Endodermal cell (in vitro differentiated cells): Measurements from ENCODE around the gene EIF2AK2. TPM values are rescaled to one million over a fixed set of nuclear protein-coding genes. Genes with fewer than 3 reads are reported as not detected.

Source experiments
- DNase-seq: peaks from one replicate; pipeline ENCODE4 v3.0.0-alpha.2; 2017
- H3K27ac ChIP-seq: 2 replicates; pipeline ENCODE4 v1.5.1; 2013; ENCODE audit warnings: mild to moderate bottlenecking, low read depth, low read length, moderate library complexity
- H3K27me3 ChIP-seq: 2 replicates; pipeline ENCODE4 v1.6.1; 2013; ENCODE audit warnings: mild to moderate bottlenecking, low read length, moderate library complexity; ENCODE audit not compliant: insufficient read depth, control insufficient read depth, poor library complexity, severe bottlenecking
- H3K36me3 ChIP-seq: 2 replicates; pipeline ENCODE4 v1.7.0; 2013; ENCODE audit warnings: mild to moderate bottlenecking, low read length, moderate library complexity; ENCODE audit not compliant: control insufficient read depth, insufficient read depth
- H3K4me1 ChIP-seq: one replicate; pipeline ENCODE4 v1.7.0; 2013; ENCODE audit warnings: low read length; ENCODE audit not compliant: control insufficient read depth, insufficient read depth
- H3K4me3 ChIP-seq: 2 replicates; pipeline ENCODE4 v1.5.1; 2013; ENCODE audit warnings: mild to moderate bottlenecking, low read length, moderate library complexity
- H3K9ac ChIP-seq: 2 replicates; pipeline ENCODE4 v1.6.1; 2013; ENCODE audit warnings: mild to moderate bottlenecking, low read length, moderate library complexity; ENCODE audit not compliant: poor library complexity, severe bottlenecking; ENCODE audit errors: extremely low read depth
- H3K9me3 ChIP-seq: 2 replicates; pipeline ENCODE4 v1.6.1; 2013; ENCODE audit warnings: mild to moderate bottlenecking, low read length, moderate library complexity; ENCODE audit not compliant: control insufficient read depth
- H3K27ac Mint-ChIP-seq: 2 replicates; pipeline ENCODE4 v1.8.0; 2020; ENCODE audit warnings: mixed read lengths
- H3K27me3 Mint-ChIP-seq: 2 replicates; pipeline ENCODE4 v1.8.0; 2021; ENCODE audit warnings: mild to moderate bottlenecking, mixed read lengths; ENCODE audit not compliant: insufficient read depth
- H3K36me3 Mint-ChIP-seq: 2 replicates; pipeline ENCODE4 v1.8.0; 2020; ENCODE audit warnings: low read depth, mixed read lengths
- H3K4me1 Mint-ChIP-seq: 2 replicates; pipeline ENCODE4 v1.8.0; 2020; ENCODE audit warnings: mixed read lengths
- H3K4me3 Mint-ChIP-seq: 2 replicates; pipeline ENCODE4 v1.8.0; 2020; ENCODE audit warnings: mild to moderate bottlenecking, moderate library complexity, mixed read lengths
- H3K9me3 Mint-ChIP-seq: 2 replicates; pipeline ENCODE4 v1.8.0; 2020; ENCODE audit warnings: mild to moderate bottlenecking, mixed read lengths
- CTCF ChIP-seq: fragments of 200-600 bp; sonication (generic); conservative IDR thresholded peaks from 2 replicates; pipeline ENCODE4 v1.5.0; 2021; ENCODE audit warnings: antibody characterized with exemption, mild to moderate bottlenecking
- WGBS, 2 experiments: methylation state at CpG; one replicate each; pipeline versions ENCODE4 v1.1.5 to v1.1.7; 2013; ENCODE audit warnings: missing lambda C conversion rate in 2 of 2, mixed read lengths in 1 of 2; ENCODE audit not compliant: insufficient coverage in 1 of 2, insufficient read length in 1 of 2; 5-methylcytosine and 5-hydroxymethylcytosine counted together
- total RNA-seq, 2 donors: library from RNA; stranded (reverse); fragmentation: NEBNext Ultra II Directional in 1 of 2; extraction: Animal tissue kit (Norgen Biotek cat#: 25700) in 1 of 2; gene quantifications; 2 replicates in 1 of 2; 3 replicates in 1 of 2; pipeline ENCODE4 v1.2.1, GENCODE V29; 2021

EIF2AK2 gene
- total RNA-seq, 2 donors from 2014 or later = 35.4 to 41.2 TPM

DNA sequence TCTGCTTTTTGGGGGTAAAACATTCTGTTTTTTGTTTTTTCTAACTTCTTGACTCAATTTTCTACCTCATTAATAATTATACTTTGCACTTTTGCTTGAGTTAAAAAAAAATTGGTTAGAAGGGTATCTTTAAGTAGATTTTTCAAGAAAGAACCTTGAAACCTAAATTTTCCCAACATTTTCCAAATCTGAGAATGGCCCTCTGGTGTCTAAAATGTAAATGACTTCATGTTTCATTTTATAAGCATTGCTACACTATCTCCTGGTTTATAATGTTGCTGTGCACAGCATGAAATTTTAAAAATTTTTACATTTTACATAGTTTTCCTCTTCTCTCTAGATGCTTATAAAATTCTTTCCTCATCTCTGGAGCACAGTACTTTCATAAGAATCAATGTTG is 14.2 kb downstream of the EIF2AK2 start:
- Mint-ChIP-seq H3K4me3 (no peak overlapping the region), H3K36me3 (peaks cover 52% of the 10 kb centered on the region), H3K9me3 (no peaks in the 10 kb centered on the region), H3K4me1 (no peaks in the 10 kb centered on the region), H3K27ac (no peak overlapping the region), H3K27me3 (no peaks in the 10 kb centered on the region)
- peak; percentile 49 for TF ChIP-seq CTCF
- Histone ChIP-seq H3K4me1 (no peaks in the 10 kb centered on the region), H3K4me3 (no peak overlapping the region), H3K36me3 (peaks cover 64% of the 10 kb centered on the region), H3K9me3 (no peaks in the 10 kb centered on the region), H3K27ac (no peak overlapping the region), H3K27me3 (no peaks in the 10 kb centered on the region), H3K9ac (no peak overlapping the region)
- no peak for DNase-seq

DNA sequence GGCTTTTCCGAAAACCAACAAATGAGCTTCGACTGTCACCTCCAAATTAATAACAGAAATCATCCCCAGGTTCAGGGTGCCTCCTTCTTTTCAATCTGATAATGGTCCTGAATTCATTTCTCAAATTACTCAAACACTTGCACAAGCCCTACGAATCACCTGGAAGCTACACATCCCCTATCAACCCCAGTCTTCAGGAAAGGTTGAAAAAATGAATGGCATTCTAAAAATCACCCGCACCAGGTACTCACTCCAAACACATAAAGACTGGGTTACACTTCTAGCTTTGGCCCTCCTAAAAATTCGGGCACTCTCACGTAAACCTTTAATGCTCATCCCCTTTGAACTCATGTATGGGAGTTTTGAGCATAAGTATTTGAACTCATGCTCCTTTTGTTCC is 23.9 kb downstream of the EIF2AK2 start:
- H3K9ac ChIP-seq = no peak overlapping the region
- H3K4me3 Mint-ChIP-seq = no peak overlapping the region
- H3K9me3 ChIP-seq = peaks cover 15% of the 10 kb centered on the region
- no peak for TF ChIP-seq CTCF
- H3K9me3 Mint-ChIP-seq = no peaks in the 10 kb centered on the region
- no peak overlapping the region for H3K4me3 ChIP-seq
- no peak for DNase-seq
- peaks cover 52% of the 10 kb centered on the region for H3K36me3 Mint-ChIP-seq
- WGBS, 2 experiments = 94 to 100% methylated on average over 2 to 6 of the region's 6 CpGs
- H3K4me1 ChIP-seq = no peaks in the 10 kb centered on the region
- no peak overlapping the region for H3K27ac ChIP-seq
- no peak overlapping the region for H3K27ac Mint-ChIP-seq
- no peaks in the 10 kb centered on the region for H3K27me3 ChIP-seq
- H3K4me1 Mint-ChIP-seq = peaks cover 2% of the 10 kb centered on the region
- no peaks in the 10 kb centered on the region for H3K27me3 Mint-ChIP-seq
- H3K36me3 ChIP-seq = peaks cover 53% of the 10 kb centered on the region

GRCh38 chr2:37125416-37125815 is 31.4 kb downstream of the EIF2AK2 start:
- Mint-ChIP-seq H3K9me3 (no peaks in the 10 kb centered on the region), H3K4me1 (no peaks in the 10 kb centered on the region)
- WGBS, 2 experiments = 95 to 100% methylated on average over 2 of the region's 2 CpGs

More at GRCh38 chr2:37125416-37125815, 31.4 kb downstream of the EIF2AK2 start:
- H3K4me3 ChIP-seq = no peak overlapping the region
- no peak overlapping the region for H3K27ac Mint-ChIP-seq
- H3K9me3 ChIP-seq = peaks cover 10% of the 10 kb centered on the region
- peaks cover 34% of the 10 kb centered on the region for H3K36me3 ChIP-seq
- no peaks in the 10 kb centered on the region for H3K27me3 Mint-ChIP-seq
- H3K27ac ChIP-seq = no peak overlapping the region
- no peaks in the 10 kb centered on the region for H3K27me3 ChIP-seq
- H3K4me3 Mint-ChIP-seq = no peak overlapping the region
- TF ChIP-seq CTCF = no peak
- H3K9ac ChIP-seq = no peak overlapping the region
- H3K4me1 ChIP-seq = no peaks in the 10 kb centered on the region
- no peak for DNase-seq
- H3K36me3 Mint-ChIP-seq = peaks cover 66% of the 10 kb centered on the region
